B cell (primary cell): ENCODE results near the gene MIR17HG. TPM values are rescaled to one million over a fixed set of nuclear protein-coding genes. Genes with fewer than 3 reads are reported as not detected.

Experiments used
- ATAC-seq: fragments of 200-7000 bp; cut with Tn5 transposase; one replicate; pipeline ENCODE4 v1.10.0; 2021; ENCODE audit warnings: low read depth, mild to moderate bottlenecking, moderate number of reproducible peaks, moderate library complexity
- CTCF ChIA-PET: fragments of 350-600 bp; sonication (Branson Sonifier 250); formaldehyde crosslinking; loops from one replicate; lab custom pipeline; 2021; ENCODE audit warnings: antibody characterized with exemption, inconsistent platforms; lab: Charles Lee
- POLR2A ChIA-PET: fragments of 350-600 bp; sonication (Branson Sonifier 250); formaldehyde crosslinking; loops from one replicate; lab custom pipeline; 2021; ENCODE audit warnings: antibody characterized with exemption; lab: Charles Lee
- DNase-seq: peaks from one replicate; pipeline ENCODE4 v3.0.0; 2013
- H2AFZ ChIP-seq: 2 replicates; pipeline ENCODE4 v1.6.1; 2012; ENCODE audit warnings: mild to moderate bottlenecking, low read depth, low read length; ENCODE audit not compliant: insufficient read depth, poor library complexity, severe bottlenecking
- H3K27ac ChIP-seq, 2 donors: 1 replicate in 1 of 2; 2 replicates in 1 of 2; pipeline ENCODE4 v1.5.1; 2012 to 2013; ENCODE audit warnings: low read length in 2 of 2, mild to moderate bottlenecking in 2 of 2, moderate library complexity in 1 of 2
- H3K27me3 ChIP-seq, 4 experiments: fragments of 200-600 bp in 1 of 4; sonication (generic) in 1 of 4; replicated peaks in 1 of 4; 1 replicate in 2 of 4; 2 replicates in 2 of 4; pipeline versions ENCODE4 v1.6.1 to v1.7.0; 2013 to 2016; ENCODE audit warnings: low read length in 3 of 4, mild to moderate bottlenecking in 2 of 4, mixed read lengths in 1 of 4, moderate library complexity in 1 of 4; ENCODE audit not compliant: insufficient read depth in 4 of 4, control insufficient read depth in 3 of 4; ENCODE audit errors: control extremely low read depth in 1 of 4
- H3K36me3 ChIP-seq, 2 experiments: replicated peaks in 1 of 2; 1 replicate in 1 of 2; 2 replicates in 1 of 2; pipeline versions ENCODE4 v1.6.1 to v1.7.1; 2013; ENCODE audit warnings: low read length in 1 of 2; ENCODE audit not compliant: insufficient read depth in 2 of 2, control insufficient read depth in 1 of 2; ENCODE audit errors: control extremely low read depth in 1 of 2, extremely low read depth in 1 of 2
- H3K4me1 ChIP-seq, 2 donors: fragments of 200-600 bp in 1 of 2; sonication (generic) in 1 of 2; 1 replicate in 1 of 2; 2 replicates in 1 of 2; pipeline versions ENCODE4 v1.5.1 to v1.6.1; 2013 to 2017; ENCODE audit warnings: low read length in 2 of 2; ENCODE audit not compliant: control insufficient read depth in 2 of 2, insufficient read depth in 2 of 2
- H3K4me2 ChIP-seq: replicated peaks from 2 replicates; pipeline ENCODE3; 2012; ENCODE audit warnings: mild to moderate bottlenecking, low read depth, low read length; ENCODE audit not compliant: poor library complexity, severe bottlenecking
- H3K4me3 ChIP-seq, 5 experiments: fragments of 200-600 bp in 1 of 5; sonication (generic) in 1 of 5; 1 replicate in 3 of 5; 2 replicates in 2 of 5; pipeline versions ENCODE4 v1.5.1 to v1.7.0; 2011 to 2016; ENCODE audit warnings: low read length in 4 of 5, mild to moderate bottlenecking in 4 of 5, low read depth in 2 of 5, control low read depth in 1 of 5, moderate library complexity in 1 of 5; ENCODE audit not compliant: insufficient read depth in 1 of 5; ENCODE audit errors: control extremely low read depth in 1 of 5, extremely low read depth in 1 of 5
- H3K79me2 ChIP-seq: fragments of 200-600 bp; sonication (generic); one replicate; pipeline ENCODE4 v1.6.0; 2016; ENCODE audit warnings: low read length; ENCODE audit not compliant: control insufficient read depth, insufficient read depth
- H3K9ac ChIP-seq: fragments of 200-600 bp; sonication (generic); 2 replicates; pipeline ENCODE4 v1.6.1; 2017; ENCODE audit warnings: mild to moderate bottlenecking, low read length, moderate library complexity
- H3K9me3 ChIP-seq, 3 donors: one replicate each; pipeline versions ENCODE4 v1.6.1 to v1.7.1; 2013; ENCODE audit warnings: low read length in 2 of 3; ENCODE audit not compliant: control insufficient read depth in 2 of 3, insufficient read depth in 1 of 3; ENCODE audit errors: control extremely low read depth in 1 of 3
- H4K20me1 ChIP-seq: 2 replicates; pipeline ENCODE4 v1.6.0; 2012; ENCODE audit warnings: mild to moderate bottlenecking, low read length; ENCODE audit not compliant: insufficient read depth, control insufficient read depth, poor library complexity, severe bottlenecking
- H3K27ac Mint-ChIP-seq: one replicate; pipeline ENCODE4 v1.8.0; 2021; ENCODE audit warnings: mixed read lengths
- H3K27me3 Mint-ChIP-seq: one replicate; pipeline ENCODE4 v1.8.0; 2021; ENCODE audit warnings: mixed read lengths
- H3K4me1 Mint-ChIP-seq: one replicate; pipeline ENCODE4 v1.8.0; 2021; ENCODE audit warnings: mixed read lengths
- H3K4me3 Mint-ChIP-seq: one replicate; pipeline ENCODE4 v1.8.0; 2021; ENCODE audit warnings: mixed read lengths
- H3K9me3 Mint-ChIP-seq: one replicate; pipeline ENCODE4 v1.8.0; 2022; ENCODE audit warnings: mixed read lengths; ENCODE audit not compliant: insufficient read depth
- EZH2 ChIP-seq: IDR thresholded peaks from 2 replicates; pipeline ENCODE4 v1.6.1; 2012; ENCODE audit warnings: borderline replicate concordance, low read depth, mild to moderate bottlenecking, moderate library complexity, low read length; ENCODE audit not compliant: insufficient read depth, poor library complexity, severe bottlenecking
- WGBS: methylation state at CpG from one replicate; pipeline ENCODE4 v1.1.5; 2013; ENCODE audit warnings: missing lambda C conversion rate; ENCODE audit not compliant: insufficient coverage; 5-methylcytosine and 5-hydroxymethylcytosine counted together
- intact Hi-C: fragments of 100-400 bp; cut with micrococcal nuclease; formaldehyde crosslinking; loops from one replicate; pipeline ENCODE4 v1.10.0; 2022
- polyA plus RNA-seq: library from polyadenylated mRNA; depleted of rRNA; stranded (reverse); fragments of >200 nt; gene quantifications from 2 replicates; pipeline ENCODE4 v1.2.3, GENCODE V29; 2012
- total RNA-seq, 2 donors: library from RNA; stranded (reverse); fragments of 120-200 nt in 1 of 2; gene quantifications; 1 replicate in 1 of 2; 2 replicates in 1 of 2; pipeline versions ENCODE4 v1.2.3 to v1.2.4, GENCODE V29; 2013 to 2022
- TF ChIP-seq, protein P1 (sequence below): fragments of 200-600 bp; IDR thresholded peaks from one replicate; pipeline ENCODE4 v1.8.0; 2022; ENCODE audit warnings: antibody characterized with exemption, mild to moderate bottlenecking

Gene MIR17HG
- total and polyA plus RNA-seq, 2 donors (not counting 1 experiment from before 2014, with no cell fraction given) = 6.0 to 17.1 TPM

DNA sequence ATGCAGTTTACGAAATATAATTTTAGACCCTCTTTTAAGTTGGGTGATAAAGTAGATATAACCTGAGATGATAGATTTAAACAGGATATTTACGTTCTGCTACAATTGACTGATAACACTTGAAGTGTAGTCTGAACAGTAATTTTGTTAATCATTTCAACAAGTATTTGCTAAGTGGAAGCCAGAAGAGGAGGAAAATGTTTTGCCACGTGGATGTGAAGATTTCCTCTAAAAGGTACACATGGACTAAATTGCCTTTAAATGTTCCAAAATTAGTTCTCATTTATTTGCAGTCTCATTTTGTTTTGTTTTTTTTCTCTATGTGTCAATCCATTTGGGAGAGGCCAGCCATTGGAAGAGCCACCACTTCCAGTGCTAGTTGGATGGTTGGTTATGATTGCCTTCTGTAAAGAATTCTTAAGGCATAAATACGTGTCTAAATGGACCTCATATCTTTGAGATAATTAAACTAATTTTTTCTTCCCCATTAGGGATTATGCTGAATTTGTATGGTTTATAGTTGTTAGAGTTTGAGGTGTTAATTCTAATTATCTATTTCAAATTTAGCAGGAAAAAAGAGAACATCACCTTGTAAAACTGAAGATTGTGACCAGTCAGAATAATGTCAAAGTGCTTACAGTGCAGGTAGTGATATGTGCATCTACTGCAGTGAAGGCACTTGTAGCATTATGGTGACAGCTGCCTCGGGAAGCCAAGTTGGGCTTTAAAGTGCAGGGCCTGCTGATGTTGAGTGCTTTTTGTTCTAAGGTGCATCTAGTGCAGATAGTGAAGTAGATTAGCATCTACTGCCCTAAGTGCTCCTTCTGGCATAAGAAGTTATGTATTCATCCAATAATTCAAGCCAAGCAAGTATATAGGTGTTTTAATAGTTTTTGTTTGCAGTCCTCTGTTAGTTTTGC, 2.8 kb downstream of the MIR17HG start:
- H3K4me1 Mint-ChIP-seq = peaks cover 37% of the 10 kb centered on the region
- no peaks in the 10 kb centered on the region for H3K9me3 Mint-ChIP-seq
- peak overlapping the region; percentile 20 for H3K27ac Mint-ChIP-seq
- TF ChIP-seq, protein P1, sequence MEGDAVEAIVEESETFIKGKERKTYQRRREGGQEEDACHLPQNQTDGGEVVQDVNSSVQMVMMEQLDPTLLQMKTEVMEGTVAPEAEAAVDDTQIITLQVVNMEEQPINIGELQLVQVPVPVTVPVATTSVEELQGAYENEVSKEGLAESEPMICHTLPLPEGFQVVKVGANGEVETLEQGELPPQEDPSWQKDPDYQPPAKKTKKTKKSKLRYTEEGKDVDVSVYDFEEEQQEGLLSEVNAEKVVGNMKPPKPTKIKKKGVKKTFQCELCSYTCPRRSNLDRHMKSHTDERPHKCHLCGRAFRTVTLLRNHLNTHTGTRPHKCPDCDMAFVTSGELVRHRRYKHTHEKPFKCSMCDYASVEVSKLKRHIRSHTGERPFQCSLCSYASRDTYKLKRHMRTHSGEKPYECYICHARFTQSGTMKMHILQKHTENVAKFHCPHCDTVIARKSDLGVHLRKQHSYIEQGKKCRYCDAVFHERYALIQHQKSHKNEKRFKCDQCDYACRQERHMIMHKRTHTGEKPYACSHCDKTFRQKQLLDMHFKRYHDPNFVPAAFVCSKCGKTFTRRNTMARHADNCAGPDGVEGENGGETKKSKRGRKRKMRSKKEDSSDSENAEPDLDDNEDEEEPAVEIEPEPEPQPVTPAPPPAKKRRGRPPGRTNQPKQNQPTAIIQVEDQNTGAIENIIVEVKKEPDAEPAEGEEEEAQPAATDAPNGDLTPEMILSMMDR = no peak
- no peak for TF ChIP-seq EZH2
- Histone ChIP-seq H3K27me3 (no peaks in the 10 kb centered on the region), H3K9me3 (no peaks in the 10 kb centered on the region), H3K4me3 (no peak overlapping the region), H4K20me1 (peaks cover 39% of the 10 kb centered on the region), H3K36me3 (peaks cover 2 to 46% of the 10 kb centered on the region in 2 experiments), H3K27ac (no peak overlapping the region), H3K79me2 (peaks cover 37% of the 10 kb centered on the region), H3K9ac (no peak overlapping the region), H2AFZ (no peak overlapping the region), H3K4me1 (peaks cover 20 to 21% of the 10 kb centered on the region in 2 donors), H3K4me2 (peak overlapping the region; percentile 90)
- POLR2A ChIA-PET = no interaction called here
- CTCF ChIA-PET = interaction anchor here (1.2 to 1.4 kb wide), 2 partner anchors 38 to 47 kb away, joined by 3 read pairs; no protein-coding TSS in a partner anchor
- DNase-seq (no peak), ATAC-seq (no peak)
- intact Hi-C loops = loop anchor here (1.0 kb wide), 1 partner anchor 37 kb away; no protein-coding TSS in a partner anchor
- H3K27me3 Mint-ChIP-seq = no peaks in the 10 kb centered on the region
- 21% methylated on average over 2 of the region's 5 CpGs for WGBS
- H3K4me3 Mint-ChIP-seq = peak overlapping the region; percentile 95

DNA sequence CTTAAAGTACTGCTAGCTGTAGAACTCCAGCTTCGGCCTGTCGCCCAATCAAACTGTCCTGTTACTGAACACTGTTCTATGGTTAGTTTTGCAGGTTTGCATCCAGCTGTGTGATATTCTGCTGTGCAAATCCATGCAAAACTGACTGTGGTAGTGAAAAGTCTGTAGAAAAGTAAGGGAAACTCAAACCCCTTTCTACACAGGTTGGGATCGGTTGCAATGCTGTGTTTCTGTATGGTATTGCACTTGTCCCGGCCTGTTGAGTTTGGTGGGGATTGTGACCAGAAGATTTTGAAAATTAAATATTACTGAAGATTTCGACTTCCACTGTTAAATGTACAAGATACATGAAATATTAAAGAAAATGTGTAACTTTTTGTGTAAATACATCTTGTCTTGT, 3.6 kb downstream of the MIR17HG start:
- Histone ChIP-seq H3K9me3 (no peaks in the 10 kb centered on the region), H3K79me2 (peaks cover 37% of the 10 kb centered on the region), H3K4me3 (no peak overlapping the region), H4K20me1 (peaks cover 39% of the 10 kb centered on the region), H3K4me2 (no peak overlapping the region), H3K9ac (no peak overlapping the region), H2AFZ (no peak overlapping the region), H3K27ac (no peak overlapping the region), H3K27me3 (no peaks in the 10 kb centered on the region), H3K4me1 (peaks cover 20 to 21% of the 10 kb centered on the region in 2 donors), H3K36me3 (peaks cover 2 to 50% of the 10 kb centered on the region in 2 experiments)
- intact Hi-C loops = no loop called here
- H3K4me1 Mint-ChIP-seq = peaks cover 34% of the 10 kb centered on the region
- no peaks in the 10 kb centered on the region for H3K9me3 Mint-ChIP-seq
- DNase-seq = no peak
- WGBS = no CpG with 5 or more reads among the region's 5 CpGs
- ChIA-PET CTCF (interaction anchor here (1.4 kb wide), 1 partner anchor 48 kb away, joined by 3 read pairs; no protein-coding TSS in a partner anchor), POLR2A (no interaction called here)
- H3K4me3 Mint-ChIP-seq = no peak overlapping the region
- H3K27me3 Mint-ChIP-seq = no peaks in the 10 kb centered on the region
- ATAC-seq = no peak
- no peak overlapping the region for H3K27ac Mint-ChIP-seq
- TF ChIP-seq, protein P1 = no peak
- TF ChIP-seq EZH2 = no peak
